Panc1 (cell line): ENCODE results near the gene ELL2. TPM values are rescaled to one million over a fixed set of nuclear protein-coding genes. Genes with fewer than 3 reads are reported as not detected.

Source experiments
- ATAC-seq: fragments of 200-7000 bp; cut with Tn5 transposase; 2 replicates; pipeline ENCODE4 v1.9.1; 2020; ENCODE audit warnings: mild to moderate bottlenecking, moderate library complexity
- BruUV-seq: library from RNA; stranded (reverse); fragments of 400-500 nt; replicated peaks from 2 replicates; lab custom pipeline; 2021; lab: Mats Ljungman, UMichigan
- CTCF ChIA-PET: fragments of 300-600 bp; sonication (Branson Sonifier 250); formaldehyde crosslinking; loops from one replicate; lab custom pipeline; 2022; ENCODE audit warnings: antibody characterized with exemption; lab: Charles Lee
- POLR2A ChIA-PET: fragments of 300-600 bp; sonication (Branson Sonifier 250); formaldehyde crosslinking; loops from one replicate; lab custom pipeline; 2022; ENCODE audit warnings: antibody characterized with exemption; lab: Charles Lee
- DNase-seq: peaks from one replicate; pipeline ENCODE4 v3.0.0-alpha.2; 2010; ENCODE audit warnings: low read depth, low spot score
- H3K27ac ChIP-seq: 2 replicates; pipeline ENCODE4 v1.5.1; 2011; ENCODE audit warnings: mild to moderate bottlenecking, low read length, inconsistent platforms
- H3K27me3 ChIP-seq: fragments of 200-500 bp; sonication (Bioruptor generic); 2 replicates; pipeline ENCODE4 v1.6.0; 2014; ENCODE audit warnings: low read length, inconsistent platforms; ENCODE audit not compliant: control insufficient read depth, insufficient read depth
- H3K36me3 ChIP-seq: fragments of 200-500 bp; sonication (Bioruptor generic); 2 replicates; pipeline ENCODE4 v1.5.1; 2014; ENCODE audit warnings: inconsistent platforms, mild to moderate bottlenecking, low read length, moderate library complexity; ENCODE audit not compliant: control insufficient read depth, insufficient read depth
- H3K4me1 ChIP-seq: 2 replicates; pipeline ENCODE4 v1.5.1; 2011; ENCODE audit warnings: inconsistent platforms, mild to moderate bottlenecking, low read length, moderate library complexity; ENCODE audit not compliant: control insufficient read depth, insufficient read depth
- H3K4me3 ChIP-seq, 2 experiments: 2 replicates each; pipeline ENCODE4 v1.5.1; 2011 to 2012; ENCODE audit warnings: low read depth in 2 of 2, low read length in 2 of 2, mild to moderate bottlenecking in 2 of 2, inconsistent platforms in 1 of 2, moderate library complexity in 1 of 2
- H3K9me3 ChIP-seq: fragments of 200-500 bp; sonication (Bioruptor generic); 2 replicates; pipeline ENCODE4 v1.5.1; 2014; ENCODE audit warnings: low read depth, mild to moderate bottlenecking, inconsistent platforms, low read length, moderate library complexity; ENCODE audit not compliant: control insufficient read depth, insufficient read depth
- POLR2AphosphoS5 ChIP-seq: IDR thresholded peaks from 2 replicates; pipeline ENCODE4 v1.6.1; 2012; ENCODE audit warnings: mild to moderate bottlenecking, low read depth, low read length, moderate library complexity
- SIN3A ChIP-seq: IDR thresholded peaks from 2 replicates; pipeline ENCODE4 v1.6.1; 2012; ENCODE audit warnings: low read depth, mild to moderate bottlenecking, low read length, moderate library complexity, borderline replicate concordance; ENCODE audit not compliant: insufficient read depth
- TCF7L2 ChIP-seq: IDR thresholded peaks from 2 replicates; pipeline ENCODE4 v1.6.1; 2011; ENCODE audit warnings: mild to moderate bottlenecking, low read depth, low read length, inconsistent platforms
- in situ Hi-C: cut with HindIII; loops from 2 replicates; pipeline ENCODE4 v1.10.0; 2016; ENCODE audit warnings: low sequenced_read_pairs, low pct_unique_long_range_greater_than_20kb
- intact Hi-C: fragments of 100-400 bp; cut with micrococcal nuclease; formaldehyde crosslinking; loops from one replicate; pipeline ENCODE4 v1.10.0; 2022; ENCODE audit not compliant: unreplicated experiment
- total RNA-seq: library from RNA; stranded (reverse); gene quantifications from one replicate; pipeline ENCODE4 v1.2.1, GENCODE V29; 2021; ENCODE audit not compliant: unreplicated experiment
- TF ChIP-seq, protein P1 (sequence below): fragments of 450-650 bp; IDR thresholded peaks from 2 replicates; pipeline ENCODE4 v1.5.1; 2017; ENCODE audit warnings: mild to moderate bottlenecking
- TF ChIP-seq, protein P2 (sequence below), 2 experiments: IDR thresholded peaks; 2 replicates each; pipeline ENCODE4 v1.6.1; 2011 to 2012; ENCODE audit warnings: low read depth in 2 of 2, control low read depth in 1 of 2, low read length in 1 of 2, mild to moderate bottlenecking in 1 of 2, moderate library complexity in 1 of 2; ENCODE audit not compliant: insufficient read depth in 1 of 2

ELL2 gene
- total RNA-seq, 1 experiment from 2014 or later = 68.5 TPM

GRCh38 chr5:95864456-95864855, 97.2 kb downstream of the ELL2 start:
- Histone ChIP-seq H3K27ac (no peak overlapping the region), H3K36me3 (no peaks in the 10 kb centered on the region), H3K4me1 (peaks cover 5% of the 10 kb centered on the region; the same call in 1 of the 2 replicates), H3K4me3 (no peak overlapping the region), H3K27me3 (no peaks in the 10 kb centered on the region), H3K9me3 (no peaks in the 10 kb centered on the region)
- in situ Hi-C loops = no loop called here
- ChIA-PET CTCF (no interaction called here), POLR2A (no interaction called here)
- intact Hi-C loops = loop anchor here (10.0 kb wide), 1 partner anchor 740 kb away; no protein-coding TSS in a partner anchor
- TF ChIP-seq, protein P1, sequence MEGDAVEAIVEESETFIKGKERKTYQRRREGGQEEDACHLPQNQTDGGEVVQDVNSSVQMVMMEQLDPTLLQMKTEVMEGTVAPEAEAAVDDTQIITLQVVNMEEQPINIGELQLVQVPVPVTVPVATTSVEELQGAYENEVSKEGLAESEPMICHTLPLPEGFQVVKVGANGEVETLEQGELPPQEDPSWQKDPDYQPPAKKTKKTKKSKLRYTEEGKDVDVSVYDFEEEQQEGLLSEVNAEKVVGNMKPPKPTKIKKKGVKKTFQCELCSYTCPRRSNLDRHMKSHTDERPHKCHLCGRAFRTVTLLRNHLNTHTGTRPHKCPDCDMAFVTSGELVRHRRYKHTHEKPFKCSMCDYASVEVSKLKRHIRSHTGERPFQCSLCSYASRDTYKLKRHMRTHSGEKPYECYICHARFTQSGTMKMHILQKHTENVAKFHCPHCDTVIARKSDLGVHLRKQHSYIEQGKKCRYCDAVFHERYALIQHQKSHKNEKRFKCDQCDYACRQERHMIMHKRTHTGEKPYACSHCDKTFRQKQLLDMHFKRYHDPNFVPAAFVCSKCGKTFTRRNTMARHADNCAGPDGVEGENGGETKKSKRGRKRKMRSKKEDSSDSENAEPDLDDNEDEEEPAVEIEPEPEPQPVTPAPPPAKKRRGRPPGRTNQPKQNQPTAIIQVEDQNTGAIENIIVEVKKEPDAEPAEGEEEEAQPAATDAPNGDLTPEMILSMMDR = no peak
- TF ChIP-seq, protein P2, sequence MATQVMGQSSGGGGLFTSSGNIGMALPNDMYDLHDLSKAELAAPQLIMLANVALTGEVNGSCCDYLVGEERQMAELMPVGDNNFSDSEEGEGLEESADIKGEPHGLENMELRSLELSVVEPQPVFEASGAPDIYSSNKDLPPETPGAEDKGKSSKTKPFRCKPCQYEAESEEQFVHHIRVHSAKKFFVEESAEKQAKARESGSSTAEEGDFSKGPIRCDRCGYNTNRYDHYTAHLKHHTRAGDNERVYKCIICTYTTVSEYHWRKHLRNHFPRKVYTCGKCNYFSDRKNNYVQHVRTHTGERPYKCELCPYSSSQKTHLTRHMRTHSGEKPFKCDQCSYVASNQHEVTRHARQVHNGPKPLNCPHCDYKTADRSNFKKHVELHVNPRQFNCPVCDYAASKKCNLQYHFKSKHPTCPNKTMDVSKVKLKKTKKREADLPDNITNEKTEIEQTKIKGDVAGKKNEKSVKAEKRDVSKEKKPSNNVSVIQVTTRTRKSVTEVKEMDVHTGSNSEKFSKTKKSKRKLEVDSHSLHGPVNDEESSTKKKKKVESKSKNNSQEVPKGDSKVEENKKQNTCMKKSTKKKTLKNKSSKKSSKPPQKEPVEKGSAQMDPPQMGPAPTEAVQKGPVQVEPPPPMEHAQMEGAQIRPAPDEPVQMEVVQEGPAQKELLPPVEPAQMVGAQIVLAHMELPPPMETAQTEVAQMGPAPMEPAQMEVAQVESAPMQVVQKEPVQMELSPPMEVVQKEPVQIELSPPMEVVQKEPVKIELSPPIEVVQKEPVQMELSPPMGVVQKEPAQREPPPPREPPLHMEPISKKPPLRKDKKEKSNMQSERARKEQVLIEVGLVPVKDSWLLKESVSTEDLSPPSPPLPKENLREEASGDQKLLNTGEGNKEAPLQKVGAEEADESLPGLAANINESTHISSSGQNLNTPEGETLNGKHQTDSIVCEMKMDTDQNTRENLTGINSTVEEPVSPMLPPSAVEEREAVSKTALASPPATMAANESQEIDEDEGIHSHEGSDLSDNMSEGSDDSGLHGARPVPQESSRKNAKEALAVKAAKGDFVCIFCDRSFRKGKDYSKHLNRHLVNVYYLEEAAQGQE (IDR thresholded peaks at IDR 0.05; ENCODE audit: insufficient read depth in 1 of 2, low read depth in 2 of 2, low read length in 1 of 2) = no peak
- no peak for TF ChIP-seq SIN3A
- TF ChIP-seq TCF7L2 = no peak
- TF ChIP-seq POLR2AphosphoS5 = no peak
- no peak for DNase-seq
- ATAC-seq = no peak
- no TSS peak for BruUV-seq

DNA sequence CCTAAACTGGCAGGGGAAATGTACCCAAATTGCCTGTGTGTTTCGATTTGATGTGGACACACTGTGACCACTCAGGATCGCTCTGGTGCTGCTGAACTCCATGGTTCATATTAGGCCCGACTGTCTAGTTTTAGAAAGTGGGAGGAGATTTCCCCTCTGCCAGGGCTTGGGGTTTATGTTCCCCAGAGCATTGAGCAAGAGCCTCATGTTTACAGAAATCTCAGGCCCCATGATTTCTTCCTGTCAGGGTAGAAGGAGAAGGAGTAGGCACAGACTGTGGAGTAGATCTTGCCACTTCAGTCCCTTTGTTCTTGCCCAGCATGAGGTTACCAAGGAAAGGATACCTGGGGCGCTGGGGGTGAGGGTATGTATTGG, 98.3 kb downstream of the ELL2 start:
- CTCF ChIA-PET = no interaction called here
- in situ Hi-C loops = no loop called here
- H3K9me3 ChIP-seq = no peaks in the 10 kb centered on the region

More for the DNA sequence above, 98.3 kb downstream of the ELL2 start:
- BruUV-seq = no TSS peak
- Histone ChIP-seq H3K4me3 (no peak overlapping the region), H3K4me1 (peaks cover 10% of the 10 kb centered on the region; the same call in 1 of the 2 replicates), H3K36me3 (no peaks in the 10 kb centered on the region), H3K27me3 (no peaks in the 10 kb centered on the region), H3K27ac (no peak overlapping the region)
- no peak for TF ChIP-seq SIN3A
- TF ChIP-seq, protein P1 = no peak
- TF ChIP-seq TCF7L2 = no peak
- TF ChIP-seq POLR2AphosphoS5 = no peak
- intact Hi-C loops = loop anchor here (10.0 kb wide), 1 partner anchor 741 kb away; no protein-coding TSS in a partner anchor
- no peak for DNase-seq
- ATAC-seq = no peak
- POLR2A ChIA-PET = no interaction called here
